Measurements from ENCODE around the gene AIFM3. TPM values are rescaled to one million over a fixed set of nuclear protein-coding genes. Genes with fewer than 3 reads are reported as not detected.

AIFM3 gene
- total RNA-seq, 1 donor from 2014 or later: 0.79 TPM

DNA sequence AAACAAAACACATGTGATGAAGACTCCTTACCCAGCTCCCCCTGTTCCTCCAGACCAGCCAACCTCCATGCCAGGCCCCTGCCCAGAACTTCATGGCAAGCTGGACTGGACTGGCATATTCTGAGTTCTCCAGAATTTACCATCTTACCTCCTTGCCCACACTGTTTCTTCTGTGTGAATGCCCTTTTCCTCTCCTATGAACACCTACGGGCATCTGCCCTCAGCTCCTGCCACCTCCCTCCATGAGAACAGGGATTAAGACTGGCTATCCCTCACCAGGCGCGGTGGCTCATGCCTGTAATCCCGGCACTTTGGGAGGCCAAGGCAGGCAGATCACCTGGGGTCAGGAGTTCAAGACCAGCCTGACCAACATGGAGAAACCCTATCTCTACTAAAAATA is 6.4 kb upstream of the AIFM3 start:
- TF ChIP-seq, protein P1, sequence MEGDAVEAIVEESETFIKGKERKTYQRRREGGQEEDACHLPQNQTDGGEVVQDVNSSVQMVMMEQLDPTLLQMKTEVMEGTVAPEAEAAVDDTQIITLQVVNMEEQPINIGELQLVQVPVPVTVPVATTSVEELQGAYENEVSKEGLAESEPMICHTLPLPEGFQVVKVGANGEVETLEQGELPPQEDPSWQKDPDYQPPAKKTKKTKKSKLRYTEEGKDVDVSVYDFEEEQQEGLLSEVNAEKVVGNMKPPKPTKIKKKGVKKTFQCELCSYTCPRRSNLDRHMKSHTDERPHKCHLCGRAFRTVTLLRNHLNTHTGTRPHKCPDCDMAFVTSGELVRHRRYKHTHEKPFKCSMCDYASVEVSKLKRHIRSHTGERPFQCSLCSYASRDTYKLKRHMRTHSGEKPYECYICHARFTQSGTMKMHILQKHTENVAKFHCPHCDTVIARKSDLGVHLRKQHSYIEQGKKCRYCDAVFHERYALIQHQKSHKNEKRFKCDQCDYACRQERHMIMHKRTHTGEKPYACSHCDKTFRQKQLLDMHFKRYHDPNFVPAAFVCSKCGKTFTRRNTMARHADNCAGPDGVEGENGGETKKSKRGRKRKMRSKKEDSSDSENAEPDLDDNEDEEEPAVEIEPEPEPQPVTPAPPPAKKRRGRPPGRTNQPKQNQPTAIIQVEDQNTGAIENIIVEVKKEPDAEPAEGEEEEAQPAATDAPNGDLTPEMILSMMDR (conservative IDR thresholded peaks at IDR 0.05): no peak
- Mint-ChIP-seq H3K4me3 (peak overlapping the region; percentile 47), H3K9me3 (no peaks in the 10 kb centered on the region), H3K36me3 (ENCODE audit: low read depth) (no peaks in the 10 kb centered on the region), H3K27me3 (ENCODE audit: low read depth) (peaks cover 64% of the 10 kb centered on the region), H3K27ac (ENCODE audit: unreplicated experiment) (no peak overlapping the region), H3K4me1 (peaks cover 27% of the 10 kb centered on the region)
- no peak for DNase-seq (ENCODE audit: low read depth, low spot score)

DNA sequence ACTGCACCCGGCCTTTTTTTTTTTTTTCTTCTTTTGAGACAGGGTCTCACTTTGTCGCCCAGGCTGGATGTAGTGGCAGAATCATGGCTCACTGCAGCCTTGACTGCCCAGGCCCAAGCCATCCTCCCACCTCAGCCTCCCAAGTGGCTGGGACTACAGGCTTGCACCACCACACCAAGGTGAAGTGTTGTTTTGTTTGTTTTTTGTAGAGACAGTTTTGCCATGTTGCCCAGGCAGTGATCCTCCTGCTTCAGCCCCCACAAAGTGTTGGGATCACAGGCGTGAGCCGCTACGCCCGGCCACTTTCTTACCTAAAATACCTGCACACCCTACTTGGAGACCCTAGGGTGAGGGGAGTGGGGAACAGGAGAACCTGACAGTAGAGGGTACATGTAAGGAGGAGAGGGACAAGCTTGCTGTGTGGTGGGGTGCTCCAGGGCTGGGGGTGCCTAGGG is 4.5 kb upstream of the AIFM3 start:
- Mint-ChIP-seq H3K9me3 (no peaks in the 10 kb centered on the region), H3K4me3 (no peak overlapping the region), H3K27ac (ENCODE audit: unreplicated experiment) (no peak overlapping the region), H3K4me1 (peaks cover 27% of the 10 kb centered on the region), H3K27me3 (ENCODE audit: low read depth) (peaks cover 58% of the 10 kb centered on the region), H3K36me3 (ENCODE audit: low read depth) (no peaks in the 10 kb centered on the region)
- TF ChIP-seq, protein P1 (conservative IDR thresholded peaks at IDR 0.05): no peak
- no peak for DNase-seq (ENCODE audit: low read depth, low spot score)

DNA sequence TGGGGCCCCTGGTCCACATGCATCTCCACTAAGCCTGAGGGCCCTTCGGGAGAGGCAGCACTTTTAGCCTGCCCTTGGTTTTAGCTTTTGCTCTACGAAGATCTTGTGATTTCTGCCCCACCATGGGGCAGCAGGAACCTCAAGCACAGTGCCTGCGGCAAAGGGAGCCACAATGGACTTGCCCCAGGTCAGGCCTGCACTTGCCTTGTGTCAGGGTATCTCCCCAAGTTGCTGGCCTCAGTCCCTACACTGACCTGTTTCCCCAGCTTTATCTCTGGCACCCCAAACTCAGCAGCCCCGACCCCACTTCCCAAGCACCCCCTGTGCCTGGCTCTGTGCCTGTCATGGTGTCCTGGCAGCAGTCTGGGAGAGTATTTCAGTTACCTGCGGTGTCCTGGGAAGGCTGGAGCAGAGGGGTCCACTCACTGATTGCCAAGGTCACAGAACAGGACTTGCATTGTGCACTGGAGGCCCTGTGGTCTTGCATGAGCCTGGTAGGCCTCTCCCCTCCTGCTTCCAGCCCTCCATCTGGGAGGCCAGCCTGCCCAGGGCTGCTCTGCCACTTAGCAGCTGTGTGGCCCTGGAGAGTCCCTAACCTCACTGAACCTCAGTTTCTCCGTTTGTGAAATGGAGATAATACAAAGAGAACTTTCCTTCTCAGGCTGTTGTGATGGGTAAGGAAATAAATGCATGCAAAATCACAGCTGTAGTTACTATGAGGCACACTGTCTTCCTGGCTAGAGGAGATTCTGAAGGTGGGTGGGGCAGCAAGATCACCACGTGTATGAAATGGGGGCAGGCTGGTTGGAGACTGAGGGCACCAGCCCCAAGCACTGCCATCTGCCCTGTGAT is 3.6 kb upstream of the AIFM3 start:
- TF ChIP-seq, protein P1 (conservative IDR thresholded peaks at IDR 0.05): no peak
- Mint-ChIP-seq H3K4me1 (peaks cover 25% of the 10 kb centered on the region), H3K9me3 (no peaks in the 10 kb centered on the region), H3K36me3 (ENCODE audit: low read depth) (no peaks in the 10 kb centered on the region), H3K27me3 (ENCODE audit: low read depth) (peaks cover 50% of the 10 kb centered on the region), H3K4me3 (peak overlapping the region; percentile 54), H3K27ac (ENCODE audit: unreplicated experiment) (no peak overlapping the region)
- DNase-seq (ENCODE audit: low read depth, low spot score): no peak

DNA sequence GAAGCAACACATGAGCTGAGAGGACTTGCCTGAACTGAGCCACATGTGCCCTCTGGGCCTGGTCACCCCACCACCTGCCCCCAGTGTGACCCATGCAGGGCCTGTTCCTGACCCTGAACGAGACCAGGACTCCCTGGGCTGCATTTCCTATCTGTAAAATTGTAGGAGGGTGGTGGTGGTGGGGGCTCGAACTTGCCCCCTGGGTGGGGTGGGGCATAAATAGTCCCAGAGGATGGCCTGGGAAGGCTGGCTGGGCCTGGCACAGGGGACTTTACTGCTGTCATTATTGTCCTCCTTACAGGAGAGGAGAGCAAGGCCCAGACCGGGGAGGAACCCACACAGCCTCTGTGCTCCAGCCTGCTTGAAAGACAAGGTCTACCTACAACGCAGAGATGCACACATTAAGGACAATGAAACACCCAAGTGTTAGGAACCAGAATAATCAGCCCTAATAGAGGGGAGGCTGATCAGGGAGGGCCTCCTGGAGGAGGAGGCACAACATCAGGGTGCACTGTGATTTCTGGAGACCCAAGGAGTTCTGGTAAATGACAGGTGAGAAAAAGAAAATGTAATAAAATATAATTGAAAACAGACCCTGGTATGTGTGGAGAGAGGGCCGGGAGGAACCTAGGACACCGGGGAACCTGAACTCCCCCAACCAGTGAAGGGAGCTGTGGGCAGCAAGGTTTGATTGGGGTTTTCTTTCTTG is 2.8 kb upstream of the AIFM3 start:
- TF ChIP-seq, protein P1 (conservative IDR thresholded peaks at IDR 0.05): no peak
- peak overlapping the region; percentile 67 for H3K4me3 Mint-ChIP-seq
- peaks cover 25% of the 10 kb centered on the region for H3K4me1 Mint-ChIP-seq
- DNase-seq (ENCODE audit: low read depth, low spot score): no peak
- no peaks in the 10 kb centered on the region for H3K36me3 Mint-ChIP-seq (ENCODE audit: low read depth)
- no peaks in the 10 kb centered on the region for H3K9me3 Mint-ChIP-seq
- peaks cover 47% of the 10 kb centered on the region for H3K27me3 Mint-ChIP-seq (ENCODE audit: low read depth)
- H3K27ac Mint-ChIP-seq (ENCODE audit: unreplicated experiment): no peak overlapping the region

DNA sequence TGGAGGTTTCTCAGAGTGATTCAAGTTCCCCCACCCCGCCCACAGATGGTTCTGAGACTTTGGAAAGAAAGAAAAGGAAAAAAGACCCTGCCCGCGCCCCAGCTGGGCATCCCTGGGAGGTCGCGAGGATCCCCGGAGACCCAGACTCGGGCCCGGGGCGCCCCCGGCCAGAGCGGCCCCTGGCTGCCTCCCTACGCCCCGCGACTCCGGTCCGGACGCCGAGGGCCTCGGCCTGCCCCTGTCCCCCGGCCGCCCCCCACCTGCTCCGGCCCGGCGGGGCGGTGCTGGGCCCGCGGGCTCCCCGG is 2.3 kb upstream of the AIFM3 start:
- no peaks in the 10 kb centered on the region for H3K36me3 Mint-ChIP-seq (ENCODE audit: low read depth)
- DNase-seq (ENCODE audit: low read depth, low spot score): no peak
- H3K9me3 Mint-ChIP-seq: no peaks in the 10 kb centered on the region
- TF ChIP-seq, protein P1 (conservative IDR thresholded peaks at IDR 0.05): no peak
- no peak overlapping the region for H3K27ac Mint-ChIP-seq (ENCODE audit: unreplicated experiment)
- peak overlapping the region; percentile 67 for H3K4me3 Mint-ChIP-seq
- peaks cover 47% of the 10 kb centered on the region for H3K27me3 Mint-ChIP-seq (ENCODE audit: low read depth)
- H3K4me1 Mint-ChIP-seq: peaks cover 25% of the 10 kb centered on the region

All from neural crest cell (in vitro differentiated cells).